ENCODE measurements around the gene MCF2L2. TPM values are rescaled to one million over a fixed set of nuclear protein-coding genes. Genes with fewer than 3 reads are reported as not detected.

MCF2L2 gene
- total RNA-seq, 1 experiment from 2014 or later: 1.7 TPM

- BruUV-seq (replicated peaks): TSS peak; percentile 43
- Histone ChIP-seq H3K79me2 (ENCODE audit: low read depth) (peaks cover 77% of the 10 kb centered on the region), H3K27ac (peak overlapping the region; percentile 93), H3K4me3 (peak overlapping the region; percentile 96), H4K20me1 (ENCODE audit: insufficient read depth) (peaks cover 4% of the 10 kb centered on the region; the same call in 1 of the 2 replicates), H3K9me3 (ENCODE audit: insufficient read depth, low read depth) (no peaks in the 10 kb centered on the region), H3K4me1 (replicated peaks; ENCODE audit: insufficient read depth) (peaks cover 40% of the 10 kb centered on the region), H3K27me3 (ENCODE audit: insufficient read depth, low read depth) (no peaks in the 10 kb centered on the region), H3F3A (ENCODE audit: insufficient read depth, low read depth) (peaks cover 19% of the 10 kb centered on the region), H3K36me3 (ENCODE audit: low read depth) (peaks cover 25% of the 10 kb centered on the region), H3K4me2 (peak overlapping the region; percentile 93), H2AFZ (no peak overlapping the region), H3K9me2 (ENCODE audit: insufficient read depth) (no peaks in the 10 kb centered on the region)
- POLR2A ChIA-PET (ENCODE audit: unreplicated experiment): no interaction called here
- DNase-seq: peak; percentile 28 to 58
- intact Hi-C loops (cut with micrococcal nuclease; ENCODE audit: unreplicated experiment): loop anchor here (1.0 kb wide), 1 partner anchor 10 kb away; no protein-coding TSS in a partner anchor
- CTCF ChIA-PET: interaction anchor here (0.7 to 1.0 kb wide), 2 partner anchors 10 to 20 kb away, joined by 3 to 5 read pairs; no protein-coding TSS in a partner anchor
- no peak for TF ChIP-seq EZH2 (IDR thresholded peaks at IDR 0.05; ENCODE audit: low read depth)
- TF ChIP-seq CTCF (conservative IDR thresholded peaks at IDR 0.05): no peak
Observed at GRCh38 chr3:183255348-183255730, 173.1 kb downstream of the MCF2L2 start.

GRCh38 chr3:183254487-183255347 lies 173.7 kb downstream of the MCF2L2 start:
- peak overlapping the region; percentile 93 for H3K4me2 ChIP-seq
- intact Hi-C loops (cut with micrococcal nuclease; ENCODE audit: unreplicated experiment): loop anchor here (1.0 to 5.0 kb wide), 4 partner anchors 11 to 132 kb away; no protein-coding TSS in a partner anchor
- H4K20me1 ChIP-seq (ENCODE audit: insufficient read depth): 0 out of 2 replicates have a peak, but pooled peaks cover 4% of the 10 kb centered on the region
- H3K4me1 ChIP-seq (replicated peaks; ENCODE audit: insufficient read depth): peaks cover 36% of the 10 kb centered on the region
- POLR2A ChIA-PET (ENCODE audit: unreplicated experiment): no interaction called here
- peak; percentile 44 to 80 for DNase-seq
- BruUV-seq (replicated peaks): no TSS peak
- H3K9me2 ChIP-seq (ENCODE audit: insufficient read depth): no peaks in the 10 kb centered on the region
- CTCF ChIA-PET: interaction anchor here (0.7 to 1.1 kb wide), 2 partner anchors 22 to 70 kb away, joined by 3 to 4 read pairs; no protein-coding TSS in a partner anchor
- H3K36me3 ChIP-seq (ENCODE audit: low read depth): peaks cover 25% of the 10 kb centered on the region
- peaks cover 71% of the 10 kb centered on the region for H3K79me2 ChIP-seq (ENCODE audit: low read depth)
- H3K4me3 ChIP-seq: peak overlapping the region; percentile 96
- H2AFZ ChIP-seq: peak overlapping the region; percentile 65
- H3F3A ChIP-seq (ENCODE audit: insufficient read depth, low read depth): peaks cover 19% of the 10 kb centered on the region
- no peak for TF ChIP-seq EZH2 (IDR thresholded peaks at IDR 0.05; ENCODE audit: low read depth)
- no peak; the same call in 1 of the 2 replicates for TF ChIP-seq CTCF (conservative IDR thresholded peaks at IDR 0.05)
- no peaks in the 10 kb centered on the region for H3K9me3 ChIP-seq (ENCODE audit: insufficient read depth, low read depth)
- peak overlapping the region; percentile 93 for H3K27ac ChIP-seq
- H3K27me3 ChIP-seq (ENCODE audit: insufficient read depth, low read depth): no peaks in the 10 kb centered on the region
